WTC11 (cell line): ENCODE results near the gene CAD.

ENCODE experiments used
- CTCF ChIP-seq: fragments of 200-600 bp; IDR thresholded peaks from 2 replicates; pipeline ENCODE4 v1.8.0; 2022; ENCODE audit warnings: antibody characterized with exemption
- ESRRA ChIP-seq: sonication (generic); formaldehyde crosslinking; IDR thresholded peaks from 2 replicates; pipeline ENCODE4 v1.8.1; 2022; ENCODE audit warnings: mild to moderate bottlenecking, missing genetic modification reagents, borderline replicate concordance

GRCh38 chr2:27241761-27242613, 24.8 kb downstream of the CAD start:
- TF ChIP-seq ESRRA (CRISPR knock-in tag) (no peak), CTCF (no peak)
